ENCODE data around the gene PRMT5. TPM values are rescaled to one million over a fixed set of nuclear protein-coding genes. Genes with fewer than 3 reads are reported as not detected.
"Not testable (repeated sequence)": the region's sequence is repeated elsewhere in the genome, so short reads cannot be mapped to it uniquely, and the experiment has no call there.

The PRMT5 gene
- total and polyA plus RNA-seq, 8 donors = 15.6 to 31.8 (median 28.1) TPM

DNA sequence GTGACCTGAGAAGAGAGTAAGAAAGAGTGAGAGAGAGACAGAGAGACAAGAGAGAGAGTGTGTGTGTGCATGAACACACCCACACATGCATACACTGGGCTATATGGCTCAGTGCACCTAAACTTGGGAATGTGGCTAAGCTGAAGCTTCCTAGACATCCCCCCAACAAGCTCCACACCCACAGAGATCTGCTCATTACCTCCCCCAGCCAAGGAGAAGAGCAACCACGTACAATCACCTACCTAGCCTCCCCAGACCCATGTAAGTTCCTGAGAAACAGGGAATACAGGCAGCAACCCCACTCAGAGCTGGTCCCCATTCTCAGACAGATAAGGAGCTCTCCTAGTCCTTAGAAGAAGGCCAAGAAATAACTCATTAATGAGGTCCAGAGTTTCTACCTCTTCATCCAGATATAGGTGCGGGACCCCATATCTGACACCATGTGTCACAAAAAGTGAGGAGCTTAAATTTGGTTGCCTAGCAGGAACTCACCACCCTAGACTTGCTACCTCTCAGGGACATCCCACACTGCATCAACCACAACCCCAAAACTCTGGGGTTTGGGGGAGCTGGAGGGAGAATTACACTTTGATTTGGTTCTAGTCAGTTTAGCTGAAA is 43.2 kb upstream of the PRMT5 start:
- H3K27ac ChIP-seq = no peak overlapping the region
- FAIRE-seq (no peak), ATAC-seq (no peak), DNase-seq (no peak)
- H3K9me3 ChIP-seq = no peaks in the 10 kb centered on the region
- no peaks in the 10 kb centered on the region for H3K36me3 ChIP-seq
- 86 to 97% methylated on average over 2 of the region's 2 CpGs for WGBS, 2 donors
- intact Hi-C loops (cut with DNase I) = loop anchor here in 1 of 3 donors (10.0 kb wide), 1 partner anchor 98 kb away; the partner anchor contains the start of gene LRP10
- H3K27me3 ChIP-seq = no peaks in the 10 kb centered on the region
- no peak overlapping the region for H3K4me3 ChIP-seq
- peaks cover 8 to 16% (median 12%) of the 10 kb centered on the region in 3 donors for H3K4me1 ChIP-seq
- TF ChIP-seq, protein P1, sequence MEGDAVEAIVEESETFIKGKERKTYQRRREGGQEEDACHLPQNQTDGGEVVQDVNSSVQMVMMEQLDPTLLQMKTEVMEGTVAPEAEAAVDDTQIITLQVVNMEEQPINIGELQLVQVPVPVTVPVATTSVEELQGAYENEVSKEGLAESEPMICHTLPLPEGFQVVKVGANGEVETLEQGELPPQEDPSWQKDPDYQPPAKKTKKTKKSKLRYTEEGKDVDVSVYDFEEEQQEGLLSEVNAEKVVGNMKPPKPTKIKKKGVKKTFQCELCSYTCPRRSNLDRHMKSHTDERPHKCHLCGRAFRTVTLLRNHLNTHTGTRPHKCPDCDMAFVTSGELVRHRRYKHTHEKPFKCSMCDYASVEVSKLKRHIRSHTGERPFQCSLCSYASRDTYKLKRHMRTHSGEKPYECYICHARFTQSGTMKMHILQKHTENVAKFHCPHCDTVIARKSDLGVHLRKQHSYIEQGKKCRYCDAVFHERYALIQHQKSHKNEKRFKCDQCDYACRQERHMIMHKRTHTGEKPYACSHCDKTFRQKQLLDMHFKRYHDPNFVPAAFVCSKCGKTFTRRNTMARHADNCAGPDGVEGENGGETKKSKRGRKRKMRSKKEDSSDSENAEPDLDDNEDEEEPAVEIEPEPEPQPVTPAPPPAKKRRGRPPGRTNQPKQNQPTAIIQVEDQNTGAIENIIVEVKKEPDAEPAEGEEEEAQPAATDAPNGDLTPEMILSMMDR (IDR thresholded peaks at IDR 0.05) = no peak

DNA sequence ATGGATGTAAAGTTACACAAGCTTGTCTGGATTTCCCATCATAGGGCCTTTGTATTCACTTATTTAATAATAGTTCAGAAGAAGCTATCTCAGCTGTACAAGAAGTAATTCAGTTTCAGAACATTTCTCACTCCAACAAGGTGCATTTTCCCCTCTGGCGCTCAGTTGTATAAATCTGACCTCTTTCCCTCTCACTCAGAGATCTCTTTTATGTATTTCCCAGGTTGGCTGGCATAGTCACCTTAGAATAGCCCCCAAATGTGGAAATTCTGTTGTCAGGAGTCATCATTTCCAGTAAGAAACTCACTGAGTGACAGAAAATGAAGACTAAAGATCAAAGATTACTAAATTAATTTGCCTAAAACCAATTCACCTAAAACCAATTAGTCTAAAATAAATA is 42.0 kb upstream of the PRMT5 start:
- DNase-seq = no peak
- WGBS, 2 donors = 92 to 96% methylated on average over 1 of the region's 1 CpG
- intact Hi-C loops (cut with DNase I) = loop anchor here in 1 of 3 donors (10.0 kb wide), 1 partner anchor 96 kb away; the partner anchor contains the start of gene LRP10
- ATAC-seq = no peak
- H3K27me3 ChIP-seq = no peaks in the 10 kb centered on the region
- no peak overlapping the region for H3K27ac ChIP-seq
- no peak overlapping the region for H3K4me3 ChIP-seq
- TF ChIP-seq, protein P1 (IDR thresholded peaks at IDR 0.05) = no peak
- peaks cover 0 to 4% (median 0%) of the 10 kb centered on the region in 3 donors for H3K4me1 ChIP-seq
- FAIRE-seq = no peak
- no peaks in the 10 kb centered on the region for H3K36me3 ChIP-seq
- H3K9me3 ChIP-seq = no peaks in the 10 kb centered on the region

DNA sequence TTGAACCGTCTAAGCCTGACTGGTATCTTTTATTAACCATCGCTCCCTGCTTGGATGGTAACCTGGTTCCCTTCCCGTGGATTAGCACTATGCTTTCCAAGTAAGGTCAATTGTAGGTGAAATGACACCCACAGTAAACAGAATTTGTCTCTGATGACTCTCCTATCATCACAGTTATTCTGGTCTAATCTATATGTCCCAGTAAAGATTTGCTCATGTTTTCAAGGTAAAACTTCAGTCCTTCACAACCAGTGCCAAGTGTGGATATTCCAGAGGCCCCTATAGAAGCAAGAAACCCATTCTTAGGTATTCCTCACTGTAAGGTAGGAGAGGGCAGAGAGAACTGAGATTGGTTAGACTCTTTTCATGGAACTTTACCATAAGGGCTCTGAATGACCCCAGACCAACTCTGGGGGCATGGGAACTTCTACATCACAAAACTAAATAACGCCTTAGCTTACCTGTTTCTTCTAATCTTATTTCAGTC is 37.6 kb upstream of the PRMT5 start:
- 50 to 53% methylated on average over 4 of the region's 4 CpGs for WGBS, 2 donors
- Histone ChIP-seq H3K36me3 (no peaks in the 10 kb centered on the region), H3K27me3 (no peaks in the 10 kb centered on the region), H3K4me1 (no peaks in the 10 kb centered on the region), H3K27ac (no peak overlapping the region), H3K9me3 (no peaks in the 10 kb centered on the region), H3K4me3 (no peak overlapping the region)
- ATAC-seq (no peak), FAIRE-seq (no peak), DNase-seq (no peak)
- intact Hi-C loops (cut with DNase I) = no loop called here
- TF ChIP-seq, protein P1 (IDR thresholded peaks at IDR 0.05) = no peak

DNA sequence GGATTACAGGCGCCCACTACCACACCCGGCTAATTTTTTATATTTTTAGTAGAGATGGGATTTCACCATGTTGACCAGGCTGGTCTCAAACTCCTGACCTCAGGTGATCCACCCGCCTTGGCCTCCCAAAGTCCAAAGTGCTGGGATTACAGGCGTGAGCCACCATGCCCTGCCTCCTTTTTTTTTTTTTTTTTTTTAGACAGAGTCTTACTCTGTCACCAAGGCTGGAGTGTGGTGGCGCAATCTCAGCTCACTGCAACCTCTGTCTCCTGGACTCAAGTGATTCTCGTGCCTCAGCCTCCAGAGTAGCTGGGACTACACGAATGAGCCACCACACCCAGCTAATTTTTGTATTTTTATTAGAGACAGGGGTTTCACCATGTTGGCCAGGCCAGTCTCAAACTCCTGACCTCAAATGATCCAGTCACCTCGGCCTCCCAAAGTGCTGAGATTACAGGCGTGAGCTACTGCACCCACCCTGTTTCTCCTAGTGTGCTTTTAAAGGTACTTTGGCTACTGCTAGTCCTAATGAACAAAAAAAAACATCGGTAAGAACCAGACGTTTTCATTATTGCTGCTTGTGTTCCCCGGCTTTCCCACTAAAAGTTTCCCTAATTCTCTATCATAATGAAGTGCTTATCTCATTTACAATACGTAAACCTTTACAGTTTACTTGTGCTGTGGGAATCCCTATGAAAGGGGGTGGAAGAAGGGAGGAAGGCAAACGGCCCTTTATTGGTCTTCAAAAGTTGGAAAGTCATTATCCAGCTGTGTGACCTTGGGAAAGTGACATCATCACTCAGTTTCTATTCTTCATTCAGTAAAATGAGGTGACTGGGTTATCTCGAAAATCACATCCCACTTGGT is 37.0 kb upstream of the PRMT5 start:
- intact Hi-C loops (cut with DNase I) = not testable (repeated sequence)

DNA sequence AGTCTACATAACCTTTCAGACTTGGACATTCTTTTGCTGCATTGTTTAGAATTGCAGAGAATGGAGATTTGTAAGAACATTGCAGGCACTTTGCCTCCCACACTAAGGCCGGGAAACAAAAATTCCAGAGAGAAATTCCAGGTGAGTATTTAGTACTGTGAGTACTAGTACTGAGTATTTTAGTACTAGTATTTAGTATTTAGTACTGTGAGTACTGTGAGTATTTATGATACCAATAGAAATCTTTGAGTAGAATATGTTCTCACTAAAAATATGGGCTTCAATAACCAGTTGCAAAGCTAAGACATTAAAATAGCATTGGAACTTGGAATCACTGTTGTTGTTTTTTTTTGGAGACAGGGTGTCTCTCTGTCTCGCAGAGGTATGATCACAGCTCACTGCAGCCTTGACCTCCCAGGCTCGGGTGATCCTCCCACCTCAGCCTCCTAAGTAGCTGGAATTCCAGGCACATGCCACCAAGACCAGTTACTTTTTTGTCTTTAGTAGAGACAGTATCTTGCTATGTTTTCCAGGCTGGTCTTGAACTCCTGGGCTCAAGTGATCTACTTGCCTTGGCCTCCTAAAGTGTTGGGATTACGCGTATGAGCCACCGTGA is 33.0 kb upstream of the PRMT5 start:
- 87 to 90% methylated on average over 6 of the region's 6 CpGs for WGBS, 2 donors
- ATAC-seq (no peak), FAIRE-seq (no peak), DNase-seq (no peak)
- no peak overlapping the region for H3K27ac ChIP-seq
- no peak overlapping the region for H3K4me3 ChIP-seq
- TF ChIP-seq, protein P1 (IDR thresholded peaks at IDR 0.05) = no peak
- no peaks in the 10 kb centered on the region for H3K27me3 ChIP-seq
- no peaks in the 10 kb centered on the region for H3K36me3 ChIP-seq
- H3K9me3 ChIP-seq = no peaks in the 10 kb centered on the region
- no peaks in the 10 kb centered on the region for H3K4me1 ChIP-seq
- intact Hi-C loops (cut with DNase I) = no loop called here

More for the DNA sequence above, 37.0 kb upstream of the PRMT5 start:
- 55 to 67% methylated on average over 15 of the region's 15 CpGs for WGBS, 2 donors
- H3K4me1 ChIP-seq, H3K9me3 ChIP-seq, H3K27ac ChIP-seq, ATAC-seq, H3K36me3 ChIP-seq, H3K4me3 ChIP-seq, DNase-seq, H3K27me3 ChIP-seq, FAIRE-seq: not testable (repeated sequence)
